IMR-90 (cell line): Measurements from ENCODE around the gene NUP98. TPM values are rescaled to one million over a fixed set of nuclear protein-coding genes. Genes with fewer than 3 reads are reported as not detected.

ENCODE experiments used
- ATAC-seq: fragments of 200-7000 bp; cut with Tn5 transposase; 2 replicates; pipeline ENCODE4 v1.9.1; 2020; ENCODE audit warnings: low read depth, mild to moderate bottlenecking, moderate library complexity
- BruUV-seq: library from RNA; stranded (reverse); fragments of 400-500 nt; replicated peaks from 2 replicates; lab custom pipeline; 2021; lab: Mats Ljungman, UMichigan
- CTCF ChIA-PET: fragments of 300-600 bp; formaldehyde crosslinking; extraction: SDS; loops from one replicate; lab custom pipeline; 2021; ENCODE audit warnings: antibody characterized with exemption; lab: Yijun Ruan, JAX
- POLR2A ChIA-PET: fragments of 300-600 bp; sonication (Branson Sonifier 250); formaldehyde crosslinking; loops from one replicate; lab custom pipeline; 2022; ENCODE audit warnings: antibody characterized with exemption; ENCODE audit not compliant: unreplicated experiment; lab: Charles Lee
- DNase-seq: peaks from one replicate; pipeline ENCODE4 v3.0.0; 2013
- H2AFZ ChIP-seq: replicated peaks from 2 replicates; pipeline ENCODE3; 2013; ENCODE audit warnings: low read length, mild to moderate bottlenecking; ENCODE audit not compliant: poor library complexity
- H2AK5ac ChIP-seq: 2 replicates; pipeline ENCODE4 v1.6.1; 2013; ENCODE audit warnings: low read depth, low read length, inconsistent platforms
- H2AK9ac ChIP-seq: replicated peaks from 2 replicates; pipeline ENCODE3; 2013; ENCODE audit warnings: mild to moderate bottlenecking, low read depth, low read length, moderate library complexity; ENCODE audit not compliant: poor library complexity
- H2BK120ac ChIP-seq: 2 replicates; pipeline ENCODE4 v1.6.1; 2013; ENCODE audit warnings: low read depth, low read length, inconsistent platforms
- H2BK15ac ChIP-seq: 3 replicates; pipeline ENCODE4 v1.6.1; 2013; ENCODE audit warnings: low read depth, low read length, inconsistent platforms
- H2BK20ac ChIP-seq: 2 replicates; pipeline ENCODE4 v1.6.1; 2013; ENCODE audit warnings: low read depth, mild to moderate bottlenecking, inconsistent platforms, low read length, moderate library complexity
- H2BK5ac ChIP-seq: 2 replicates; pipeline ENCODE4 v1.6.1; 2013; ENCODE audit warnings: mild to moderate bottlenecking, low read depth, low read length, inconsistent platforms; ENCODE audit not compliant: poor library complexity, severe bottlenecking
- H3K14ac ChIP-seq: replicated peaks from 2 replicates; pipeline ENCODE4 v1.6.1; 2013; ENCODE audit warnings: low read depth, low read length, inconsistent platforms
- H3K18ac ChIP-seq: 2 replicates; pipeline ENCODE4 v1.6.1; 2013; ENCODE audit warnings: low read depth, low read length, control low read depth
- H3K23ac ChIP-seq: 2 replicates; pipeline ENCODE4 v1.6.1; 2013; ENCODE audit warnings: low read depth, low read length, inconsistent platforms
- H3K27ac ChIP-seq: 2 replicates; pipeline ENCODE4 v1.5.1; 2013; ENCODE audit warnings: mild to moderate bottlenecking, control low read depth, low read length; ENCODE audit not compliant: insufficient read depth
- H3K27me3 ChIP-seq: 2 replicates; pipeline ENCODE4 v1.6.1; 2013; ENCODE audit warnings: low read length; ENCODE audit not compliant: control insufficient read depth, insufficient read depth
- H3K36me3 ChIP-seq: 2 replicates; pipeline ENCODE4 v1.6.1; 2013; ENCODE audit warnings: low read length, mixed read lengths; ENCODE audit not compliant: control insufficient read depth, insufficient read depth
- H3K4ac ChIP-seq: 2 replicates; pipeline ENCODE4 v1.6.1; 2013; ENCODE audit warnings: low read depth, low read length, inconsistent platforms
- H3K4me1 ChIP-seq: 2 replicates; pipeline ENCODE4 v1.6.1; 2013; ENCODE audit warnings: low read length, mixed read lengths; ENCODE audit not compliant: control insufficient read depth, insufficient read depth
- H3K4me2 ChIP-seq: 2 replicates; pipeline ENCODE4 v1.6.1; 2013; ENCODE audit warnings: low read depth, mild to moderate bottlenecking, control low read depth, low read length, moderate library complexity
- H3K4me3 ChIP-seq: 2 replicates; pipeline ENCODE4 v1.5.1; 2013; ENCODE audit warnings: low read depth, mild to moderate bottlenecking, control low read depth, low read length, moderate library complexity; ENCODE audit not compliant: insufficient read depth
- H3K56ac ChIP-seq: 2 replicates; pipeline ENCODE4 v1.6.1; 2013; ENCODE audit warnings: low read length, inconsistent platforms; ENCODE audit not compliant: insufficient read depth; ENCODE audit errors: extremely low read depth
- H3K79me1 ChIP-seq, 2 experiments: 2 replicates each; pipeline ENCODE4 v1.6.1; 2013; ENCODE audit warnings: low read length in 2 of 2, inconsistent platforms in 1 of 2, low read depth in 1 of 2
- H3K9ac ChIP-seq: 2 replicates; pipeline ENCODE4 v1.6.1; 2013; ENCODE audit warnings: low read depth, low read length, control low read depth
- H3K9me1 ChIP-seq: 2 replicates; pipeline ENCODE4 v1.6.1; 2013; ENCODE audit warnings: low read length, inconsistent platforms; ENCODE audit not compliant: insufficient read depth
- H3K9me3 ChIP-seq: 2 replicates; pipeline ENCODE4 v1.6.1; 2013; ENCODE audit warnings: low read length; ENCODE audit not compliant: control insufficient read depth, insufficient read depth
- H4K20me1 ChIP-seq: 2 replicates; pipeline ENCODE4 v1.6.1; 2013; ENCODE audit warnings: low read length, inconsistent platforms; ENCODE audit not compliant: insufficient read depth
- H4K5ac ChIP-seq: 2 replicates; pipeline ENCODE4 v1.6.1; 2013; ENCODE audit warnings: mild to moderate bottlenecking, low read depth, low read length, control low read depth
- H4K8ac ChIP-seq, 2 experiments: 2 replicates each; pipeline ENCODE4 v1.6.1; 2013; ENCODE audit warnings: low read depth in 2 of 2, low read length in 2 of 2, control low read depth in 1 of 2, inconsistent platforms in 1 of 2
- H4K91ac ChIP-seq: 2 replicates; pipeline ENCODE4 v1.6.1; 2013; ENCODE audit warnings: low read depth, low read length, inconsistent platforms; ENCODE audit not compliant: insufficient read depth
- BHLHE40 ChIP-seq: fragments of 150-350 bp; IDR thresholded peaks from 2 replicates; pipeline ENCODE4 v1.6.1; 2016; ENCODE audit warnings: mild to moderate bottlenecking, low read depth, low read length
- FOS ChIP-seq: fragments of 150-350 bp; IDR thresholded peaks from 2 replicates; pipeline ENCODE4 v1.6.1; 2016; ENCODE audit warnings: low read depth, low read length
- MAFK ChIP-seq: IDR thresholded peaks from 2 replicates; pipeline ENCODE4 v1.6.1; 2012; ENCODE audit warnings: low read depth, low read length, improper control_type of control experiment
- RAD21 ChIP-seq: IDR thresholded peaks from 2 replicates; pipeline ENCODE4 v1.6.1; 2012; ENCODE audit warnings: low read length, improper control_type of control experiment
- RFX5 ChIP-seq: IDR thresholded peaks from 2 replicates; pipeline ENCODE4 v1.8.0; 2012; ENCODE audit warnings: low read depth, mild to moderate bottlenecking, low read length, moderate library complexity
- SMC3 ChIP-seq: fragments of 150-350 bp; IDR thresholded peaks from 2 replicates; pipeline ENCODE4 v1.6.1; 2016; ENCODE audit warnings: low read depth, mild to moderate bottlenecking, antibody characterized with exemption, low read length, moderate library complexity
- USF2 ChIP-seq: fragments of 150-350 bp; IDR thresholded peaks from 2 replicates; pipeline ENCODE4 v1.6.1; 2017; ENCODE audit warnings: mild to moderate bottlenecking, antibody characterized with exemption, low read length, low read depth
- WGBS, 2 experiments: methylation state at CpG; one replicate each; pipeline versions ENCODE4 v1.1.5 to v1.1.7; 2013; ENCODE audit warnings: missing lambda C conversion rate in 2 of 2; ENCODE audit not compliant: insufficient read length in 1 of 2; ENCODE audit errors: extremely low coverage in 2 of 2; 5-methylcytosine and 5-hydroxymethylcytosine counted together
- dilution Hi-C: fragments of 300-500 bp; cut with HindIII; formaldehyde crosslinking; loops from one replicate; pipeline ENCODE4 v1.14.3; 2018; ENCODE audit warnings: low sequenced_read_pairs; ENCODE audit not compliant: unreplicated experiment
- in situ Hi-C: fragments of 300-500 bp; cut with MboI; formaldehyde crosslinking; loops from 3 replicates; pipeline ENCODE4 v1.14.3; 2019; ENCODE audit warnings: low sequenced_read_pairs, inconsistent platforms, mixed read lengths
- intact Hi-C: fragments of 100-400 bp; cut with micrococcal nuclease; formaldehyde crosslinking; loops from 2 replicates; pipeline ENCODE4 v1.10.0; 2022
- polyA plus RNA-seq, 3 experiments: library from polyadenylated mRNA; depleted of rRNA; stranded (reverse); fragments of >200 nt; gene quantifications; 2 replicates each; pipeline ENCODE4 v1.2.3, GENCODE V29; 2012; ENCODE audit warnings: low replicate concordance in 1 of 3
- total RNA-seq: library from RNA; depleted of rRNA; stranded (reverse); fragments of >200 nt; gene quantifications from 2 replicates; pipeline ENCODE4 v1.2.3, GENCODE V29; 2012
- TF ChIP-seq, protein P1 (sequence below): conservative IDR thresholded peaks from 2 replicates; pipeline ENCODE4 v1.5.1; 2012; ENCODE audit warnings: mild to moderate bottlenecking, low read depth, low read length, improper control_type of control experiment

NUP98 gene
- total and polyA plus RNA-seq, 2 of the 4 experiments (the other 2 are of a cell fraction), result 103 to 138 TPM

GRCh38 chr11:3684819-3685172 is 112.6 kb downstream of the NUP98 start:
- dilution Hi-C loops (no loop called here), in situ Hi-C loops (no loop called here), intact Hi-C loops (no loop called here)
- no peak overlapping the region for H2AK9ac ChIP-seq
- H3K4me3 ChIP-seq, result no peak overlapping the region
- no peak overlapping the region for H2AK5ac ChIP-seq
- H3K9me1 ChIP-seq, result peaks cover 4% of the 10 kb centered on the region
- no peaks in the 10 kb centered on the region for H3K27me3 ChIP-seq
- H3K27ac ChIP-seq, result no peak overlapping the region
- H4K20me1 ChIP-seq, result 0 out of 2 replicates have a peak, but pooled peaks cover 2% of the 10 kb centered on the region
- no peak overlapping the region for H3K56ac ChIP-seq
- no peak overlapping the region for H4K8ac ChIP-seq
- no peak overlapping the region for H2BK15ac ChIP-seq
- no peak overlapping the region for H2AFZ ChIP-seq
- CTCF ChIA-PET, result interaction anchor here (1.3 kb wide), 1 partner anchor 123 kb away, joined by 5 read pairs; no protein-coding TSS in a partner anchor
- H3K4me2 ChIP-seq, result no peak overlapping the region
- no peak overlapping the region for H3K18ac ChIP-seq
- peaks cover 3% of the 10 kb centered on the region; the same call in 1 of the 2 replicates for H3K4me1 ChIP-seq
- WGBS, 2 experiments, result no CpG with 5 or more reads among the region's 2 CpGs
- POLR2A ChIA-PET, result no interaction called here
- H3K9me3 ChIP-seq, result no peaks in the 10 kb centered on the region
- H2BK120ac ChIP-seq, result no peak overlapping the region
- BruUV-seq, result no TSS peak
- no peak overlapping the region for H2BK5ac ChIP-seq
- H4K91ac ChIP-seq, result no peak overlapping the region
- no peak overlapping the region for H3K9ac ChIP-seq
- no peak overlapping the region for H3K14ac ChIP-seq
- no peak for ATAC-seq
- TF ChIP-seq RAD21 (no peak), SMC3 (no peak), MAFK (no peak), BHLHE40 (no peak), FOS (no peak), USF2 (no peak), RFX5 (no peak)
- TF ChIP-seq, protein P1, sequence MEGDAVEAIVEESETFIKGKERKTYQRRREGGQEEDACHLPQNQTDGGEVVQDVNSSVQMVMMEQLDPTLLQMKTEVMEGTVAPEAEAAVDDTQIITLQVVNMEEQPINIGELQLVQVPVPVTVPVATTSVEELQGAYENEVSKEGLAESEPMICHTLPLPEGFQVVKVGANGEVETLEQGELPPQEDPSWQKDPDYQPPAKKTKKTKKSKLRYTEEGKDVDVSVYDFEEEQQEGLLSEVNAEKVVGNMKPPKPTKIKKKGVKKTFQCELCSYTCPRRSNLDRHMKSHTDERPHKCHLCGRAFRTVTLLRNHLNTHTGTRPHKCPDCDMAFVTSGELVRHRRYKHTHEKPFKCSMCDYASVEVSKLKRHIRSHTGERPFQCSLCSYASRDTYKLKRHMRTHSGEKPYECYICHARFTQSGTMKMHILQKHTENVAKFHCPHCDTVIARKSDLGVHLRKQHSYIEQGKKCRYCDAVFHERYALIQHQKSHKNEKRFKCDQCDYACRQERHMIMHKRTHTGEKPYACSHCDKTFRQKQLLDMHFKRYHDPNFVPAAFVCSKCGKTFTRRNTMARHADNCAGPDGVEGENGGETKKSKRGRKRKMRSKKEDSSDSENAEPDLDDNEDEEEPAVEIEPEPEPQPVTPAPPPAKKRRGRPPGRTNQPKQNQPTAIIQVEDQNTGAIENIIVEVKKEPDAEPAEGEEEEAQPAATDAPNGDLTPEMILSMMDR, result no peak
- DNase-seq, result no peak
- H3K79me1 ChIP-seq, result peaks cover 5 to 17% of the 10 kb centered on the region in 2 experiments; a peak in 3 of 4 replicates
- H3K36me3 ChIP-seq, result peaks cover 60% of the 10 kb centered on the region
- H3K23ac ChIP-seq, result no peak overlapping the region
- no peak overlapping the region for H2BK20ac ChIP-seq
- H3K4ac ChIP-seq, result no peak overlapping the region
- H4K5ac ChIP-seq, result no peak overlapping the region
